Esophagus (tissue), 2 donors: ENCODE results near the gene PRPF6. TPM values are rescaled to one million over a fixed set of nuclear protein-coding genes. Genes with fewer than 3 reads are reported as not detected.

Experiments
- H3K27ac ChIP-seq, 2 donors: one replicate each; pipeline ENCODE4 v1.5.1; 2013; ENCODE audit warnings: low read depth in 2 of 2, mild to moderate bottlenecking in 2 of 2, inconsistent platforms in 1 of 2, low read length in 1 of 2, moderate library complexity in 1 of 2
- H3K27me3 ChIP-seq, 2 donors: one replicate each; pipeline ENCODE4 v1.6.1; 2013; ENCODE audit warnings: low read length in 2 of 2, control low read depth in 1 of 2, mild to moderate bottlenecking in 1 of 2; ENCODE audit not compliant: insufficient read depth in 2 of 2, control insufficient read depth in 1 of 2
- H3K36me3 ChIP-seq, 2 donors: one replicate each; pipeline ENCODE4 v1.6.1; 2013; ENCODE audit warnings: low read length in 1 of 2; ENCODE audit not compliant: control insufficient read depth in 2 of 2, insufficient read depth in 2 of 2
- H3K4me1 ChIP-seq, 2 donors: one replicate each; pipeline ENCODE4 v1.6.1; 2013; ENCODE audit warnings: low read length in 1 of 2; ENCODE audit not compliant: control insufficient read depth in 2 of 2, insufficient read depth in 2 of 2
- H3K4me3 ChIP-seq, 2 donors: one replicate each; pipeline ENCODE4 v1.5.1; 2013; ENCODE audit warnings: low read length in 2 of 2, mild to moderate bottlenecking in 2 of 2, low read depth in 1 of 2, moderate library complexity in 1 of 2
- H3K9me3 ChIP-seq, 2 donors: one replicate each; pipeline ENCODE4 v1.6.1; 2013; ENCODE audit warnings: mild to moderate bottlenecking in 2 of 2, low read depth in 1 of 2, low read length in 1 of 2, moderate library complexity in 1 of 2; ENCODE audit not compliant: control insufficient read depth in 2 of 2, insufficient read depth in 1 of 2
- WGBS, 2 donors: extraction: QIAGEN DNeasy Blood & Tissue Kit; methylation state at CpG; one replicate each; pipeline ENCODE4 v1.1.7; 2013; 5-methylcytosine and 5-hydroxymethylcytosine counted together
- polyA plus RNA-seq, 2 donors: library from polyadenylated mRNA; stranded (reverse); fragments of 200-250 nt; gene quantifications; one replicate each; pipeline ENCODE4 v1.2.3, GENCODE V29; 2013
- donor health status: healthy with polysubstance abuse.
- donor health status: Bipolar disorder and iron deficiency.

PRPF6 gene
- polyA plus RNA-seq, 2 donors, result 24.6 to 39.0 TPM

DNA sequence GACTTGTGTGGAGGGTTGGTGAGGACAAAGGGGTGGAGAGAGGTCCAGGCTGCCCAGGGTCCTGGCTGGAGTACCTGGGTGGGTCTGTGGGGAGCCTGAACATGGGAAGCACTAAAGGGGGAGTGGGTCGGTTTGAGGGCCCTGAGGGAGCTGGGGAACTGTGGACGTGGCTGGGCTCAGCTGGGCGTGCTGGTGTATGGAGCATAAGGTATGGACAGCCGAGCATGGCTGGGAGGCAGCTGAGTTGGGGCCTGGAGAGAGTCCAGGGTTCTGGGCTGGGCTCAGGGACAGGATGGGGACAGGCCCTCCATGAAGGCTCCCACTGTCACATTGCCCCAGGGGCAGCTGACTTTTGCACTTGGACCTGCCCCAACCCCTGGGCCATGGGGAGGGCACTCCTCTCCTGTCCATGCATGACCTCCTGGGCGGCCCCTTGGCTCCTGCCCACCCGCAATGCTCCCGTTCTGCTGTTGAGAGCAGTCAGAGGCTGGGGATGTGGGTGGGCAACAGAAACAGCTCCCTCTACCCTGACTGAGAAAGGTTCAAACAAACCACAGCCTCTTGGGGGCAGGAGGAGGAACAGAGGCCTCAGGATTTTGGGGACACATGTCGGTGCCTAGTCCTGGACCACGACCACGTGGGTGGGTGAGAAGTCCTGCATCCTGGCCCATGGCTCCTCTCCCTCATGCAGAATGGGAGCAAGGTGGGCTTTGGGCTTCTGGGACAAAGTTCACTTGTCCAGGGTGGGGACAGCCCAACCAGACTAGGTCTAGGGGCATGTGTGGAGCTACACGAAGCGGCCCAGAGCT, 59.5 kb downstream of the PRPF6 start:
- peaks cover 11 to 17% of the 10 kb centered on the region in 2 donors for H3K4me1 ChIP-seq
- WGBS, 2 donors, result 63 to 70% methylated on average over 12 of the region's 12 CpGs

GRCh38 chr20:64041040-64041780, 60.3 kb downstream of the PRPF6 start:
- Histone ChIP-seq H3K27ac (peak overlapping the region in 1 of 2 donors; percentile 24), H3K4me1 (peaks cover 11 to 18% of the 10 kb centered on the region in 2 donors), H3K27me3 (no peaks in the 10 kb centered on the region), H3K9me3 (no peaks in the 10 kb centered on the region), H3K36me3 (no peaks in the 10 kb centered on the region), H3K4me3 (no peak overlapping the region)
- WGBS, 2 donors, result 52 to 56% methylated on average over 14 to 15 of the region's 15 CpGs

More for the DNA sequence above, 59.5 kb downstream of the PRPF6 start:
- H3K9me3 ChIP-seq, result no peaks in the 10 kb centered on the region
- no peaks in the 10 kb centered on the region for H3K36me3 ChIP-seq
- H3K27me3 ChIP-seq, result no peaks in the 10 kb centered on the region
- no peak overlapping the region for H3K27ac ChIP-seq
- H3K4me3 ChIP-seq, result no peak overlapping the region

GRCh38 chr20:64041781-64042053, 60.8 kb downstream of the PRPF6 start:
- peaks cover 11 to 20% of the 10 kb centered on the region in 2 donors for H3K4me1 ChIP-seq
- no peaks in the 10 kb centered on the region for H3K9me3 ChIP-seq
- no peaks in the 10 kb centered on the region for H3K36me3 ChIP-seq
- H3K4me3 ChIP-seq, result peak overlapping the region in 1 of 2 donors; percentile 4
- H3K27ac ChIP-seq, result peak overlapping the region in 1 of 2 donors; percentile 26
- 41 to 45% methylated on average over 11 of the region's 11 CpGs for WGBS, 2 donors
- no peaks in the 10 kb centered on the region for H3K27me3 ChIP-seq

- H3K9me3 ChIP-seq, result no peaks in the 10 kb centered on the region
- H3K27ac ChIP-seq, result peak overlapping the region in 1 of 2 donors; percentile 26
- no peaks in the 10 kb centered on the region for H3K36me3 ChIP-seq
- peak overlapping the region; percentile 28 to 47 for H3K4me3 ChIP-seq
- 5 to 6% methylated on average over 45 to 55 of the region's 55 CpGs for WGBS, 2 donors
- H3K4me1 ChIP-seq, result peaks cover 11 to 20% of the 10 kb centered on the region in 2 donors
- H3K27me3 ChIP-seq, result no peaks in the 10 kb centered on the region
These were observed 61.3 kb downstream of the PRPF6 start for GRCh38 chr20:64042054-64042781.

- Histone ChIP-seq H3K9me3 (no peaks in the 10 kb centered on the region), H3K27ac (no peak overlapping the region), H3K4me3 (no peak overlapping the region), H3K27me3 (peaks cover 0 to 7% of the 10 kb centered on the region in 2 donors), H3K4me1 (peaks cover 7 to 20% of the 10 kb centered on the region in 2 donors), H3K36me3 (no peaks in the 10 kb centered on the region)
- WGBS, 2 donors, result 88 to 91% methylated on average over 9 of the region's 9 CpGs
These were observed 62.8 kb downstream of the PRPF6 start for GRCh38 chr20:64043768-64044167.

DNA sequence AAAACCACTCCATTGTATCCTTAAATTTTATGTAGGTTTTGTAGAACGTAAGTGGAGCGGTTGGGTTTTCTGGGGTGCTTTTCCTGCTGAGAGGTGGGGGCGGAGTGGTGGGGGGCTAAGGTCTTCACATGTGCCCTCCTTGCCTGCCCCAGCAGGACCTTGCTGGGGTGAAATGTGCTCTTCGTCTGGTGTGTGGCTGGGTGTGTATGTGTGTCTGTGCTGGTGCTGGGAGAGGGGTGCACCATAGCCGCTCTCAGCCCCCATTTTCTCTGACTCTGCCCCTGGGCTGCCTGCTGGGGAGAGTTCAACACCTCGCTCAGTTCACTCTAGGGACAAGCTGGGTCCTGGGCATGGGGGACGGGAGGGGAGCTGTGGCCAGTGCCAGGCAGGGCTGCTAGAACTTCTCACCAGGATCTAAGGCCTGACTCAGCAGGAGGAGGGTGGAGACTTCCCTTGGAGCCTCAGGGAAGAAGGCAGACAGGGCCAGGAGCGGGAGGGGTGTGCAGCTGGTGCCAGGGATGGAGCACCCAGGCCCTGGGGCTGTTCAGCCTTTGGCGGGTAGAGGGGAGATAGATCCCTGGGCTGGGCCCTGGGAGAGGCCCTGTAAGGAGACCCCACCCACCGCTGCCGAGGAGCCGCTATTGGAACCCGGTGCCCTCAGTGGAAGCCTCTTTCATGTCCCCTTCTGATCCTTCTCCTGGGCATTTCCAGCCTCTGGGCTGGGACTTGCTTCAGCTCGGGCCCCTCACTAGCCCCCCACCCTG, 63.7 kb downstream of the PRPF6 start:
- 48 to 60% methylated on average over 13 to 14 of the region's 14 CpGs for WGBS, 2 donors

DNA sequence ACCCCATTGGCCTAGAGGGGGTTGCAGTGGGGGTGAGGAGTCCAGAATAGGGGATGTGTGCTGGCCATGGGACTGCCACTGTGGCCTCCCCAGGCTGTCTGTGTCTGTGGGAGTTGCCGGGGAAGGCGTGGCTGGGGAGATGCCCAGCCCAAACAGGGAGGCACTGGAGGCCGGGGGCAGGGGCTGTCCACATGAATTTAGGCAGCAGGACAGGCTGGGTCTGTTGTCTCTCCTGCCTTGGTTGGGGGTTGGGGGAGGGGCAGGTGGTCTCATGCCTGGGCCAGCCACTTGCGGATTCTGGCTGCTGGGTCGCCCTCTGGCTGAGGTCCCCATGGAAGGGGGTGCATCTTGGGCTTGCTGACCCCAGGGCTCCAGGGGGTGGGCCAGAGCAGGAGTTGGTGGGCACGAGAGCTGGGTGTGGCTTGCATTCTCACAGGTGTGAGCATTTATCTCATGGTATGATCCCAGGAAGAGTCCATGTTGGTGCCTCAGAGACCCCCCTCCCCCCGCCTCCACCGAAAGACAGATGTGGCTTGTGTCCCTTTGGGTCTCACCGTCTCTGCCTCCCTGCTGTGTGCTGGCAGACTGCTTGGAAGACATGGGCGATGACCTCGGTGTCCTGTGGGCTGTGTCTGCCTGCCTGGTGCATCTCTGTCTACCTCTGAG, 64.5 kb downstream of the PRPF6 start:
- Histone ChIP-seq H3K27me3 (peaks cover 0 to 14% of the 10 kb centered on the region in 2 donors), H3K9me3 (no peaks in the 10 kb centered on the region), H3K4me3 (no peak overlapping the region), H3K36me3 (no peaks in the 10 kb centered on the region), H3K27ac (peak overlapping the region in 1 of 2 donors; percentile 6), H3K4me1 (peaks cover 10 to 19% of the 10 kb centered on the region in 2 donors)
- 48 to 51% methylated on average over 11 of the region's 11 CpGs for WGBS, 2 donors

More for the DNA sequence above, 63.7 kb downstream of the PRPF6 start:
- Histone ChIP-seq H3K9me3 (no peaks in the 10 kb centered on the region), H3K4me1 (peaks cover 8 to 17% of the 10 kb centered on the region in 2 donors), H3K4me3 (no peak overlapping the region), H3K27ac (peak overlapping the region in 1 of 2 donors; percentile 6), H3K36me3 (no peaks in the 10 kb centered on the region), H3K27me3 (peaks cover 0 to 11% of the 10 kb centered on the region in 2 donors)

DNA sequence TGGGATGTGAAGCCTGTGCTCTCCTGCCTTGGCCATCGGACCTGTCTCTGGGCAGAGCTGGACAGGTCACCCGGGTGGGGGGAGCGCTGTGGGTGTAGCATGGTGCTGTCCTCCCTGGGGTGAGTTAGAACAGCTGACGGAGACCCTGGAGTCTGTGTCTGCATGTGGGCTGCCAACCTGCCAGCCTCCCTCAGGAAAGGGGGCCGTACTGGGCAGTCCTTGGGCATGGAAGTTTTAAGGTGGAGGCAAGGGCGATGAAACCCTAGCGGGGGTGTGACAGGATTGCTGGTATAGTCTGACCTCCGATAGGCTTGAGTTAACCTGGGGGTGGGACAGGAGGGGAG, 66.1 kb downstream of the PRPF6 start:
- Histone ChIP-seq H3K27me3 (peaks cover 0 to 14% of the 10 kb centered on the region in 2 donors), H3K4me3 (peak overlapping the region in 1 of 2 donors; percentile 25), H3K36me3 (no peaks in the 10 kb centered on the region), H3K27ac (no peak overlapping the region), H3K9me3 (no peaks in the 10 kb centered on the region), H3K4me1 (peaks cover 5 to 17% of the 10 kb centered on the region in 2 donors)
- 73 to 75% methylated on average over 8 of the region's 8 CpGs for WGBS, 2 donors
